ENCODE measurements around the gene PRKCH. TPM values are rescaled to one million over a fixed set of nuclear protein-coding genes. Genes with fewer than 3 reads are reported as not detected.

Gene PRKCH
- total RNA-seq, 1 donor from 2014 or later: 19.1 TPM

DNA sequence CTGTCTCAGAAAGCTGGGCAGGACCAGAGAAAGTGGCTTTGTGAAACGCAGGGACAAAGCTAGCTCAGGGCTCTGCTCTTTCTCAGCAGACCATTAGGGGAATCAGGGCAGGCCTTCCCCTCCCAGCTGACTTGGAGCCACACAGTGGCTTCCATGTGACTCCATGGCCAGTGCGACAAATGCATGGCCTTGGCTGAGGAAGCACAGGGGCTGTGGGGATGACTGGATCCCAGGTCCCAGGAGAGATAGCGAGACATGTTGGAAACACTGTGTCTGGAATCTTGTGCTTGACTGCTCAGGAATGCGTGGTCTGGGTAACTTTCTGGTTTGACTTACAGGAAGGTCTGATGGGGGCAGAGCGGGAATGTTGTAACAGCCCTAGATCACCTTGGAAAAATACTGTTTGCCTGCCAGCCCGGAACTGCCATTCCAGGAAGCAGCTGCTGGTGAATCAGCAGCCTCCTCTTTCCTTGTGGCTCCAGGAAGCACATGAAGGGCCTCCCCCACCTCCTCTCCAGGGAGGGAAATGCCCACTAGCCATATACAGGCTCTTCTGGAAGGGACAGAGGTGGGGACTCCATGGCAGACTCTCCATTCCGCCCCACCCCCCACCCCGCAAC, 240.4 kb downstream of the PRKCH start:
- no peaks in the 10 kb centered on the region for H3K27me3 Mint-ChIP-seq
- peak overlapping the region; percentile 61 for H3K27ac Mint-ChIP-seq
- H3K4me3 Mint-ChIP-seq: no peak overlapping the region
- peaks cover 51% of the 10 kb centered on the region for H3K4me1 Mint-ChIP-seq (ENCODE audit: unreplicated experiment)
- H3K9me3 Mint-ChIP-seq: no peaks in the 10 kb centered on the region
- no peaks in the 10 kb centered on the region for H3K36me3 Mint-ChIP-seq
- TF ChIP-seq, protein P1, sequence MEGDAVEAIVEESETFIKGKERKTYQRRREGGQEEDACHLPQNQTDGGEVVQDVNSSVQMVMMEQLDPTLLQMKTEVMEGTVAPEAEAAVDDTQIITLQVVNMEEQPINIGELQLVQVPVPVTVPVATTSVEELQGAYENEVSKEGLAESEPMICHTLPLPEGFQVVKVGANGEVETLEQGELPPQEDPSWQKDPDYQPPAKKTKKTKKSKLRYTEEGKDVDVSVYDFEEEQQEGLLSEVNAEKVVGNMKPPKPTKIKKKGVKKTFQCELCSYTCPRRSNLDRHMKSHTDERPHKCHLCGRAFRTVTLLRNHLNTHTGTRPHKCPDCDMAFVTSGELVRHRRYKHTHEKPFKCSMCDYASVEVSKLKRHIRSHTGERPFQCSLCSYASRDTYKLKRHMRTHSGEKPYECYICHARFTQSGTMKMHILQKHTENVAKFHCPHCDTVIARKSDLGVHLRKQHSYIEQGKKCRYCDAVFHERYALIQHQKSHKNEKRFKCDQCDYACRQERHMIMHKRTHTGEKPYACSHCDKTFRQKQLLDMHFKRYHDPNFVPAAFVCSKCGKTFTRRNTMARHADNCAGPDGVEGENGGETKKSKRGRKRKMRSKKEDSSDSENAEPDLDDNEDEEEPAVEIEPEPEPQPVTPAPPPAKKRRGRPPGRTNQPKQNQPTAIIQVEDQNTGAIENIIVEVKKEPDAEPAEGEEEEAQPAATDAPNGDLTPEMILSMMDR (conservative IDR thresholded peaks at IDR 0.05): no peak
- DNase-seq (ENCODE audit: extremely low spot score, unreplicated experiment): no peak

- Mint-ChIP-seq H3K4me1 (ENCODE audit: unreplicated experiment) (peaks cover 55% of the 10 kb centered on the region), H3K27me3 (no peaks in the 10 kb centered on the region), H3K4me3 (no peak overlapping the region), H3K36me3 (no peaks in the 10 kb centered on the region), H3K9me3 (no peaks in the 10 kb centered on the region), H3K27ac (peak overlapping the region; percentile 26)
- TF ChIP-seq, protein P1 (conservative IDR thresholded peaks at IDR 0.05): no peak
- no peak for DNase-seq (ENCODE audit: extremely low spot score, unreplicated experiment)
Measured at GRCh38 chr14:61562321-61563161, 241.2 kb downstream of the PRKCH start.

- DNase-seq (ENCODE audit: extremely low spot score, unreplicated experiment): no peak
- H3K4me3 Mint-ChIP-seq: no peak overlapping the region
- H3K27me3 Mint-ChIP-seq: peaks cover 4% of the 10 kb centered on the region
- peaks cover 61% of the 10 kb centered on the region for H3K4me1 Mint-ChIP-seq (ENCODE audit: unreplicated experiment)
- H3K9me3 Mint-ChIP-seq: no peaks in the 10 kb centered on the region
- H3K27ac Mint-ChIP-seq: peak overlapping the region; percentile 26
- no peaks in the 10 kb centered on the region for H3K36me3 Mint-ChIP-seq
- TF ChIP-seq, protein P1 (conservative IDR thresholded peaks at IDR 0.05): no peak
Measured at GRCh38 chr14:61563162-61563511, 241.8 kb downstream of the PRKCH start.

DNA sequence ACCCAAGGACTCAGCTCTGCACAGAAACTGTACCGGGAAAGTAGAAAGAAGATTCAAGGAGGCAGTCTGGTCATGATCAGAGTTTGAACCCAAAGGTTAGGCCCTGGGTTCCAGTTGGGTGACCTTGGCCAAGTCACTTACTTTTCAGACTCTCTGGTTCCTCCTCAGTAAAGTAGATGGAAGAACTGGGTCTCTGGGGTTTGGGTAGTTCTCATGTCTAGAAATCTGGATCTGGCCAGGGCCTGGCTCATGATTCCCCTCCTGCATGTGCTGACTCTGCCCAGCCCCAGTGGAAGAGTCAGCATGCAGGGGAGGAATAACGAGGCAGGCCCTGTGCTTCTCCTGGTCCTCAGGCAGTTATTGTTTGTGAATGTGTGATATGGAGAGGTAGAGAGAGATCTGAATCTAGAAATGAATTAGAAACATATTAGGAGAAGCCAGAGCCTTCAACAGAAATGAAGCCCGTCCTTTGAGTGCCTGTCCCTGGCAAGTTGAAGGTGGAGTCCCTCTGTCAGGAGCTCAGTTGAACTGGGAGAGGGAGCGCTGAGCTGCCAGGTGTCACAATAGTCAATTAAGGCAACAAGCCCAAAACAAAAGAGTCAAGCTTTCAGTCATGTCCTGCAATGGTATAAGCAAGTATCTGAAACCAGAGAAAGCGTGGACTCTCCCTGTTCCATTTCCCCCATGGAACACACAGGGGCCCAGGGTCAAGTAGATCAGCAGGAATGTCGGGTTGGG, 242.7 kb downstream of the PRKCH start:
- Mint-ChIP-seq H3K9me3 (no peaks in the 10 kb centered on the region), H3K36me3 (no peaks in the 10 kb centered on the region), H3K27me3 (peaks cover 8% of the 10 kb centered on the region), H3K4me1 (ENCODE audit: unreplicated experiment) (peaks cover 66% of the 10 kb centered on the region), H3K4me3 (peak overlapping the region; percentile 39), H3K27ac (peak overlapping the region; percentile 80)
- no peak for DNase-seq (ENCODE audit: extremely low spot score, unreplicated experiment)
- TF ChIP-seq, protein P1 (conservative IDR thresholded peaks at IDR 0.05): no peak

DNA sequence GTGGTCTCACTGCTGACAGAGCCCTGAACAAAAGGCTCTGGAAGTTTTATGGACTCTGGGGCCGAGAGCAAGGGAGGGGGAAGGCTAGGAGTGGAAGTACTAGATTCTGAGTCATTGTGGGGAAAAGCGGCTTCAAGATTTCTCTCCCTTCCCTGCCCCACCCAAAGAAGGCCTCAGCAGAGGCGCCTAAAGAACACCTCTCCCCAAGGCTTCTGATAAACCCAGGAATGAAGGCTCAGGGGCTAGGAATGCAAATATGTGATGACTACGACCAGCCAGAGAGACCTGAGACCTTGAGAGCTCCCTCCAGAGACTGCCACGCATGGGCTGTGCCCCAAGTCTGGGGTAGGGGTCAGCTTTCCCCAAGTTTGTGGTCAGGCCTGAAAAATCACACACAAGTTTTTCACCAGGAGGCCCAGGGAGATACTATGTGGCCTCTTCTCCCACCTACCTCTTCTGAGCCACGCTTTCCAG, 243.3 kb downstream of the PRKCH start:
- Mint-ChIP-seq H3K36me3 (no peaks in the 10 kb centered on the region), H3K4me3 (peak overlapping the region; percentile 39), H3K27ac (peak overlapping the region; percentile 80)

More for the DNA sequence above, 243.3 kb downstream of the PRKCH start:
- peaks cover 72% of the 10 kb centered on the region for H3K4me1 Mint-ChIP-seq (ENCODE audit: unreplicated experiment)
- no peaks in the 10 kb centered on the region for H3K9me3 Mint-ChIP-seq
- DNase-seq (ENCODE audit: extremely low spot score, unreplicated experiment): no peak
- TF ChIP-seq, protein P1 (conservative IDR thresholded peaks at IDR 0.05): no peak
- H3K27me3 Mint-ChIP-seq: peaks cover 11% of the 10 kb centered on the region

Data from type B pancreatic cell (in vitro differentiated cells).